NT2/D1 (cell line): ENCODE data around the gene CCSAP.

Experiments used
- SUZ12 ChIP-seq: IDR thresholded peaks from 2 replicates; pipeline ENCODE4 v1.6.1; 2011; ENCODE audit not compliant: insufficient read length, insufficient read depth; ENCODE audit errors: extremely low read depth
- YY1 ChIP-seq: IDR thresholded peaks from 2 replicates; pipeline ENCODE4 v1.6.1; 2011; ENCODE audit not compliant: insufficient read length, insufficient read depth
- ZNF274 ChIP-seq: IDR thresholded peaks from 2 replicates; pipeline ENCODE4 v1.6.1; 2011; ENCODE audit warnings: mild to moderate bottlenecking, low read depth, low read length

DNA sequence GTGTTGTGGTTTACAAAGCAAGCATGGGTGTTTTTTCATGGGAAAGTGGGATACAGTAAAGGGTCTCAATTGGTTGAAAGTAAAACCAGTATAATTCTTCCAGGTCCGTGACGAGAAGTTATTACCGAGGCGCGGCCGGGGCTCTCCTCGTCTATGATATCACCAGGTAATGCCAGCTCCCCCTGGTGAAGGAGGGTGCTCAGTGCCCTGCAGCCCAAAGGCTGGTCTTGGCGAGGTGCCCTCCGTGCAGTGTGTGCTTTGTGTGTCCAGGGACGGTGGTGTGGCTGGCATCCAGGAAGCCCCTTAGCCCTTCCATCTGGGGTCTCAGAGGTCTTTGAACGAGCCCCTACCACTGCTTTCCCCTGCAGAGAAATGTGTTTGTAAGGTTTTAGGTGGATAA is 47.1 kb downstream of the CCSAP start:
- TF ChIP-seq YY1 (no peak), ZNF274 (no peak), SUZ12 (no peak)
